Measurements from ENCODE around the gene NWD2. TPM values are rescaled to one million over a fixed set of nuclear protein-coding genes. Genes with fewer than 3 reads are reported as not detected.

Gene NWD2
- total RNA-seq, 2 donors from 2014 or later: not detected

DNA sequence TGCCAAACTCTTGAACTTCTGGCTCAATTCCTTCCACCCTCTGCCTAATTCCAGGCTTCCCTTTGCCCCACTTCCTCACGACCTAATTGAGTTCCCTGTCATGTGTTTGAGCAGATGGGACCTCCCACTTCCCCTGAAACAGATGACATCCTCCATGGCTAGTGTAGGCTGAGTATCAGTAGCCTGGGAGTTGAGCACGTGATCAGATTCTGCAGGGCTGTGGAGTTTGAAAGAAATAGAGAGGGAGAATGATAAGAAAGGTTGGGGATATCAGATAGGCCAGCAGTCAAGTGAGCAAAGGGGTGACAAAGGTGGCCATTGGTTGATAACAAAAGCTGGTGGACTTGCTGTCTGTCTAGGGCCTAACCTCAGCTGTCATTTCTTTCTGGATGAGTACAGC is 18.8 kb upstream of the NWD2 start:
- no peak overlapping the region for H3K4me3 ChIP-seq (ENCODE audit: low read length)
- 67 to 81% methylated on average over 1 to 2 of the region's 2 CpGs for WGBS, 2 experiments (ENCODE audit: insufficient coverage in 1 of 2, insufficient read length in 1 of 2)
- no peak overlapping the region for H3K9ac ChIP-seq (ENCODE audit: extremely low read depth, low read length, poor library complexity, severe bottlenecking)
- TF ChIP-seq, protein P1, sequence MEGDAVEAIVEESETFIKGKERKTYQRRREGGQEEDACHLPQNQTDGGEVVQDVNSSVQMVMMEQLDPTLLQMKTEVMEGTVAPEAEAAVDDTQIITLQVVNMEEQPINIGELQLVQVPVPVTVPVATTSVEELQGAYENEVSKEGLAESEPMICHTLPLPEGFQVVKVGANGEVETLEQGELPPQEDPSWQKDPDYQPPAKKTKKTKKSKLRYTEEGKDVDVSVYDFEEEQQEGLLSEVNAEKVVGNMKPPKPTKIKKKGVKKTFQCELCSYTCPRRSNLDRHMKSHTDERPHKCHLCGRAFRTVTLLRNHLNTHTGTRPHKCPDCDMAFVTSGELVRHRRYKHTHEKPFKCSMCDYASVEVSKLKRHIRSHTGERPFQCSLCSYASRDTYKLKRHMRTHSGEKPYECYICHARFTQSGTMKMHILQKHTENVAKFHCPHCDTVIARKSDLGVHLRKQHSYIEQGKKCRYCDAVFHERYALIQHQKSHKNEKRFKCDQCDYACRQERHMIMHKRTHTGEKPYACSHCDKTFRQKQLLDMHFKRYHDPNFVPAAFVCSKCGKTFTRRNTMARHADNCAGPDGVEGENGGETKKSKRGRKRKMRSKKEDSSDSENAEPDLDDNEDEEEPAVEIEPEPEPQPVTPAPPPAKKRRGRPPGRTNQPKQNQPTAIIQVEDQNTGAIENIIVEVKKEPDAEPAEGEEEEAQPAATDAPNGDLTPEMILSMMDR (conservative IDR thresholded peaks at IDR 0.05): no peak
- H3K27ac ChIP-seq (ENCODE audit: low read depth, low read length): no peak overlapping the region
- Mint-ChIP-seq H3K27me3 (ENCODE audit: insufficient read depth) (peaks cover 4% of the 10 kb centered on the region), H3K9me3 (no peaks in the 10 kb centered on the region), H3K4me3 (no peak overlapping the region), H3K27ac (no peak overlapping the region), H3K36me3 (ENCODE audit: low read depth) (no peaks in the 10 kb centered on the region), H3K4me1 (no peaks in the 10 kb centered on the region)
- H3K36me3 ChIP-seq (ENCODE audit: control insufficient read depth, insufficient read depth, low read length): no peaks in the 10 kb centered on the region
- no peaks in the 10 kb centered on the region for H3K4me1 ChIP-seq (ENCODE audit: control insufficient read depth, insufficient read depth, low read length)
- no peak for DNase-seq
- no peaks in the 10 kb centered on the region for H3K27me3 ChIP-seq (ENCODE audit: control insufficient read depth, insufficient read depth, low read length, poor library complexity, severe bottlenecking)
- H3K9me3 ChIP-seq (ENCODE audit: control insufficient read depth, low read length): no peaks in the 10 kb centered on the region

DNA sequence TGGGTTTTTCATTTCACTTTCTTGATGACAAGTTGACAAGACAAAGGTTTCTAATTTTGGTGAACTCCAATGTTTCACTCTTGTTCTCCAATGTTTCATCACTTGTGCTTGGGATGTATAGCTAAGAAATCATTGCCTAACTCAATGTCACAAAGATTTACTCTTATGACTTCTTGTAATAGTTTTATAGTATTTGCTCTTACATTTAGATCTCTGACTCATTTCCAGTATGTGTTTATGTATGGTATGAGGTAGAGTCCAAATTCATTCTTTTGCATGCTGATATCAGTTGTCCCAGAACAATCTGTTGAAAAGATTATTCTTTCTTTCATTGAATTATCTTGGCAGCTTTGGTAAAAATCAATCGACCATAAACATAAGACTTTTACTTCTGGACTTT is 12.2 kb upstream of the NWD2 start:
- H3K9me3 Mint-ChIP-seq: no peaks in the 10 kb centered on the region
- no peak for DNase-seq
- 94% methylated on average over 1 of the region's 1 CpG; no CpG with 5 or more reads in 1 of the 2 experiments for WGBS, 2 experiments (ENCODE audit: insufficient coverage in 1 of 2, insufficient read length in 1 of 2)
- Histone ChIP-seq H3K4me1 (ENCODE audit: control insufficient read depth, insufficient read depth, low read length) (no peaks in the 10 kb centered on the region), H3K27ac (ENCODE audit: low read depth, low read length) (no peak overlapping the region), H3K9ac (ENCODE audit: extremely low read depth, low read length, poor library complexity, severe bottlenecking) (no peak overlapping the region), H3K36me3 (ENCODE audit: control insufficient read depth, insufficient read depth, low read length) (no peaks in the 10 kb centered on the region), H3K9me3 (ENCODE audit: control insufficient read depth, low read length) (no peaks in the 10 kb centered on the region), H3K27me3 (ENCODE audit: control insufficient read depth, insufficient read depth, low read length, poor library complexity, severe bottlenecking) (no peaks in the 10 kb centered on the region), H3K4me3 (ENCODE audit: low read length) (no peak overlapping the region)
- H3K27me3 Mint-ChIP-seq (ENCODE audit: insufficient read depth): peaks cover 4% of the 10 kb centered on the region
- no peaks in the 10 kb centered on the region for H3K4me1 Mint-ChIP-seq
- no peak overlapping the region for H3K27ac Mint-ChIP-seq
- H3K36me3 Mint-ChIP-seq (ENCODE audit: low read depth): no peaks in the 10 kb centered on the region
- TF ChIP-seq, protein P1 (conservative IDR thresholded peaks at IDR 0.05): no peak
- H3K4me3 Mint-ChIP-seq: no peak overlapping the region

DNA sequence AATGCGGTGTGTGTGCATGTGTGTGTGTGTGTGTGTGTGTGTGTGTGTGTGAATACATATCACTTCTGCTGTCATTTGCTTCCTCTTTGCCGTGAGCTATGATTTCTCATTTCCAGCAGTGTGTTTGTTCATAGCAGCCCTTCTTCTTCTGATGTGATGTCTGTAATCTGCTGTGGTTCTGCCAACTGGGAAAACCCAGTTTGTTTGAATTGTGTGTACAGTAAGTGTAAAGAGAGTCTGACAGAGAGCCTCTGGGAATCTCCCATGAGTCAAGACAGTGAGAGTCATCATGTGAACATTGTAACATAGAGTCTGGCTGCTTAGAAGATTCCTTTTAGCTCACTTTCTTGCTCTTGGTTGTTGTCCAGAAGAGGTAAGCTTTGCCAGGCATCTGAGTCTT is 8.4 kb upstream of the NWD2 start:
- TF ChIP-seq, protein P1 (conservative IDR thresholded peaks at IDR 0.05): no peak
- no peaks in the 10 kb centered on the region for H3K36me3 Mint-ChIP-seq (ENCODE audit: low read depth)
- Histone ChIP-seq H3K9me3 (ENCODE audit: control insufficient read depth, low read length) (no peaks in the 10 kb centered on the region), H3K36me3 (ENCODE audit: control insufficient read depth, insufficient read depth, low read length) (no peaks in the 10 kb centered on the region), H3K9ac (ENCODE audit: extremely low read depth, low read length, poor library complexity, severe bottlenecking) (no peak overlapping the region), H3K27me3 (ENCODE audit: control insufficient read depth, insufficient read depth, low read length, poor library complexity, severe bottlenecking) (no peaks in the 10 kb centered on the region), H3K4me1 (ENCODE audit: control insufficient read depth, insufficient read depth, low read length) (no peaks in the 10 kb centered on the region), H3K4me3 (ENCODE audit: low read length) (no peak overlapping the region), H3K27ac (ENCODE audit: low read depth, low read length) (no peak overlapping the region)
- H3K4me3 Mint-ChIP-seq: no peak overlapping the region
- H3K27me3 Mint-ChIP-seq (ENCODE audit: insufficient read depth): peaks cover 9% of the 10 kb centered on the region
- no peaks in the 10 kb centered on the region for H3K9me3 Mint-ChIP-seq
- 82% methylated on average over 1 of the region's 2 CpGs; no CpG with 5 or more reads in 1 of the 2 experiments for WGBS, 2 experiments (ENCODE audit: insufficient coverage in 1 of 2, insufficient read length in 1 of 2)
- no peaks in the 10 kb centered on the region for H3K4me1 Mint-ChIP-seq
- H3K27ac Mint-ChIP-seq: no peak overlapping the region
- DNase-seq: no peak
